Urothelium cell line (cell line): ENCODE data around the gene MRPL27.
"Not testable (repeated sequence)": the region's sequence is repeated elsewhere in the genome, so short reads cannot be mapped to it uniquely, and the experiment has no call there.

ENCODE experiments used
- DNase-seq: peaks from one replicate; pipeline ENCODE4 v3.0.0; 2011; ENCODE audit warnings: low spot score, mixed read lengths
- FAIRE-seq: peaks from 2 replicates; lab custom pipeline; 2011; peaks lifted over from hg19 to GRCh38; lab: Jason Lieb, UNC

Gene MRPL27

GRCh38 chr17:50347117-50347893 lies 25.7 kb downstream of the MRPL27 start:
- no peak for DNase-seq
- FAIRE-seq: no peak

- DNase-seq (peak; percentile 49), FAIRE-seq (no peak)
Observed at GRCh38 chr17:50346313-50347116, 26.5 kb downstream of the MRPL27 start.

- FAIRE-seq (peak; percentile 55), DNase-seq (peak; percentile 98)
Observed at GRCh38 chr17:50345432-50346312, 27.3 kb downstream of the MRPL27 start, which contains the start of gene XYLT2. XYLT2 (plus strand) TSS chr17:50346126; CDS start chr17:50346141, 15 bp downstream.

GRCh38 chr17:50344731-50345365 lies 28.1 kb downstream of the MRPL27 start:
- DNase-seq (no peak), FAIRE-seq (no peak)

GRCh38 chr17:50339381-50339780 lies 33.6 kb downstream of the MRPL27 start:
- DNase-seq: no peak
- FAIRE-seq: no peak

GRCh38 chr17:50338645-50339044 lies 34.3 kb downstream of the MRPL27 start:
- FAIRE-seq (no peak), DNase-seq (no peak)

GRCh38 chr17:50337956-50338355 lies 35.0 kb downstream of the MRPL27 start:
- FAIRE-seq: no peak

GRCh38 chr17:50333291-50334057 lies 39.5 kb downstream of the MRPL27 start:
- peak; percentile 30 for FAIRE-seq
- not testable (repeated sequence) for DNase-seq

More at GRCh38 chr17:50337956-50338355, 35.0 kb downstream of the MRPL27 start:
- DNase-seq: no peak

GRCh38 chr17:50332196-50332595 lies 40.8 kb downstream of the MRPL27 start:
- no peak for DNase-seq
- no peak for FAIRE-seq

- no peak for FAIRE-seq
Observed at GRCh38 chr17:50331085-50331791, 41.7 kb downstream of the MRPL27 start.

GRCh38 chr17:50330151-50330775 lies 42.7 kb downstream of the MRPL27 start:
- no peak for FAIRE-seq
- no peak for DNase-seq

More at GRCh38 chr17:50331085-50331791, 41.7 kb downstream of the MRPL27 start:
- DNase-seq: no peak

GRCh38 chr17:50329716-50330115 lies 43.3 kb downstream of the MRPL27 start:
- no peak for FAIRE-seq
- no peak for DNase-seq

- FAIRE-seq (no peak), DNase-seq (no peak)
Observed at GRCh38 chr17:50328363-50329325, 44.3 kb downstream of the MRPL27 start.

- no peak for FAIRE-seq
- DNase-seq: no peak
Observed at GRCh38 chr17:50326831-50327364, 46.1 kb downstream of the MRPL27 start.

GRCh38 chr17:50325906-50326305 lies 47.1 kb downstream of the MRPL27 start:
- FAIRE-seq (no peak), DNase-seq (no peak)

GRCh38 chr17:50323060-50323459 lies 49.9 kb downstream of the MRPL27 start:
- DNase-seq (no peak), FAIRE-seq (no peak)

GRCh38 chr17:50322271-50322670 lies 50.7 kb downstream of the MRPL27 start:
- FAIRE-seq: no peak
- DNase-seq: no peak
